Loucy (cell line): ENCODE measurements around the gene SERAC1.
A peak's percentile ranks its signal among the peaks of the same experiment; 100 is the strongest.

Experiments
- H2AFZ ChIP-seq: fragments of 200-600 bp; sonication (generic); 2 replicates; pipeline ENCODE4 v1.6.0; 2016; ENCODE audit warnings: antibody characterized with exemption, mild to moderate bottlenecking, low read length, moderate library complexity
- H3F3A ChIP-seq: fragments of 200-600 bp; 2 replicates; pipeline ENCODE4 v1.6.0; 2016; ENCODE audit warnings: antibody characterized with exemption, low read depth, mild to moderate bottlenecking
- H3K27me3 ChIP-seq: fragments of 200-600 bp; sonication (generic); 2 replicates; pipeline ENCODE4 v1.6.1; 2014; ENCODE audit warnings: low read length, mild to moderate bottlenecking; ENCODE audit not compliant: insufficient read depth, poor library complexity, severe bottlenecking
- H3K36me3 ChIP-seq: fragments of 200-600 bp; sonication (generic); 2 replicates; pipeline ENCODE4 v1.6.1; 2016; ENCODE audit warnings: low read length; ENCODE audit not compliant: insufficient read depth
- H3K4me1 ChIP-seq: fragments of 200-600 bp; sonication (generic); 2 replicates; pipeline ENCODE4 v1.5.1; 2014; ENCODE audit warnings: low read length, mild to moderate bottlenecking; ENCODE audit not compliant: insufficient read depth, poor library complexity, severe bottlenecking
- H3K4me2 ChIP-seq: fragments of 200-600 bp; sonication (generic); 2 replicates; pipeline ENCODE4 v1.6.0; 2014; ENCODE audit warnings: antibody characterized with exemption, low read length, low read depth, mild to moderate bottlenecking; ENCODE audit not compliant: poor library complexity, severe bottlenecking
- H3K4me3 ChIP-seq: fragments of 200-600 bp; sonication (generic); 2 replicates; pipeline ENCODE4 v1.5.1; 2014; ENCODE audit warnings: low read length, mild to moderate bottlenecking, mixed read lengths; ENCODE audit not compliant: poor library complexity, severe bottlenecking
- H3K79me2 ChIP-seq: fragments of 200-600 bp; sonication (generic); 2 replicates; pipeline ENCODE4 v1.6.1; 2014; ENCODE audit warnings: low read length; ENCODE audit not compliant: insufficient read depth
- H3K9ac ChIP-seq: fragments of 200-600 bp; sonication (generic); 2 replicates; pipeline ENCODE4 v1.6.0; 2014; ENCODE audit warnings: mild to moderate bottlenecking, low read depth, low read length, moderate library complexity; ENCODE audit not compliant: poor library complexity, severe bottlenecking
- H3K9me2 ChIP-seq: fragments of 200-600 bp; sonication (generic); replicated peaks from 2 replicates; pipeline ENCODE4 v1.6.1; 2016; ENCODE audit warnings: low read depth, low read length, mixed read lengths
- H3K9me3 ChIP-seq: fragments of 200-600 bp; sonication (generic); 2 replicates; pipeline ENCODE4 v1.6.1; 2014; ENCODE audit warnings: mild to moderate bottlenecking, antibody characterized with exemption, low read length, low read depth; ENCODE audit not compliant: insufficient read depth
- H4K20me1 ChIP-seq: fragments of 200-600 bp; sonication (generic); 2 replicates; pipeline ENCODE4 v1.6.0; 2014; ENCODE audit warnings: antibody characterized with exemption, low read length, mild to moderate bottlenecking; ENCODE audit not compliant: insufficient read depth, poor library complexity, severe bottlenecking
- EZH2phosphoT487 ChIP-seq: fragments of 200-600 bp; IDR thresholded peaks from 2 replicates; pipeline ENCODE4 v1.6.1; 2018; ENCODE audit warnings: antibody characterized with exemption, mild to moderate bottlenecking, moderate library complexity, borderline replicate concordance
- TF ChIP-seq, protein P1 (sequence below): fragments of 200-600 bp; sonication (generic); conservative IDR thresholded peaks from 2 replicates; pipeline ENCODE4 v1.5.1; 2014; ENCODE audit warnings: mild to moderate bottlenecking, antibody characterized with exemption, low read length

SERAC1 gene

GRCh38 chr6:158164579-158165170, 3.4 kb downstream of the SERAC1 start:
- peaks cover 41% of the 10 kb centered on the region for H3K4me1 ChIP-seq
- no peaks in the 10 kb centered on the region for H3K9me2 ChIP-seq
- H3K4me3 ChIP-seq, result no peak overlapping the region
- H4K20me1 ChIP-seq, result no peaks in the 10 kb centered on the region
- H3K36me3 ChIP-seq, result no peaks in the 10 kb centered on the region
- no peak overlapping the region for H2AFZ ChIP-seq
- no peaks in the 10 kb centered on the region for H3K27me3 ChIP-seq
- H3K79me2 ChIP-seq, result peaks cover 43% of the 10 kb centered on the region
- H3F3A ChIP-seq, result no peaks in the 10 kb centered on the region
- TF ChIP-seq, protein P1, sequence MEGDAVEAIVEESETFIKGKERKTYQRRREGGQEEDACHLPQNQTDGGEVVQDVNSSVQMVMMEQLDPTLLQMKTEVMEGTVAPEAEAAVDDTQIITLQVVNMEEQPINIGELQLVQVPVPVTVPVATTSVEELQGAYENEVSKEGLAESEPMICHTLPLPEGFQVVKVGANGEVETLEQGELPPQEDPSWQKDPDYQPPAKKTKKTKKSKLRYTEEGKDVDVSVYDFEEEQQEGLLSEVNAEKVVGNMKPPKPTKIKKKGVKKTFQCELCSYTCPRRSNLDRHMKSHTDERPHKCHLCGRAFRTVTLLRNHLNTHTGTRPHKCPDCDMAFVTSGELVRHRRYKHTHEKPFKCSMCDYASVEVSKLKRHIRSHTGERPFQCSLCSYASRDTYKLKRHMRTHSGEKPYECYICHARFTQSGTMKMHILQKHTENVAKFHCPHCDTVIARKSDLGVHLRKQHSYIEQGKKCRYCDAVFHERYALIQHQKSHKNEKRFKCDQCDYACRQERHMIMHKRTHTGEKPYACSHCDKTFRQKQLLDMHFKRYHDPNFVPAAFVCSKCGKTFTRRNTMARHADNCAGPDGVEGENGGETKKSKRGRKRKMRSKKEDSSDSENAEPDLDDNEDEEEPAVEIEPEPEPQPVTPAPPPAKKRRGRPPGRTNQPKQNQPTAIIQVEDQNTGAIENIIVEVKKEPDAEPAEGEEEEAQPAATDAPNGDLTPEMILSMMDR, result no peak
- no peak for TF ChIP-seq EZH2phosphoT487
- H3K9me3 ChIP-seq, result no peaks in the 10 kb centered on the region
- no peak overlapping the region for H3K9ac ChIP-seq
- H3K4me2 ChIP-seq, result peak overlapping the region; percentile 91

DNA sequence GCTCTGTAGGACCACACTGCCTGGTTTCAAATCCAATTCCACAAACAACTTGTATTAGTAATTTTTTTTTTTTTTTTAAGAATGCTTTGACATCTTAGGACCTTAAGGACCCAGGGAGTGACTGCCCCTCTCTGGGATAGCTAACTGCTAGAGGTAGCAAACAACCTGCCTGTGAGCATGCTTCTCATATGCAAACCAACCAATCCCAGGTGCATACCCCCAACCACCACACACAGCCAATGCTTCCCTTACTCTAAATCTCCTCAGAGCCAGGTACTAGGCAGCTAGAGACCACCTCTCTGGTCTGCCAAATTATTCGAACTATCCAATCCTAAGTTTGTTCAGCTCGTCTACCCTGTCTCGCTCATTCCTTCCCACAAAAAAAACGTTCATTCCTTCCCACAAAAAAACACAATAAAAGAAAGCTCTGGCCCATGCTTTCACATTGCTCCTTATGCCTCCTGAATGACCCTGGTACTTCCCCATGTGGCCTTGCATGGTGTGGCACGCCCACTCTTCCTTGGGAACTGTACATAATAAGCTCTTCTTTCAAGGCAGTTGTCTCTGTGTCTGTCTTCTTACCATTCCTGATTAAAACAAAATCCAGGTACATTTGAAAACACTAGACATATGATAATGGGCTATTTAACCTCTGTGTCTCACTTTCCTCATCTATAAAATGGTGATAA, 6.4 kb downstream of the SERAC1 start:
- no peaks in the 10 kb centered on the region; the same call in 1 of the 2 replicates for H3F3A ChIP-seq
- H3K27me3 ChIP-seq, result no peaks in the 10 kb centered on the region
- no peaks in the 10 kb centered on the region for H3K9me3 ChIP-seq
- H3K4me2 ChIP-seq, result no peak overlapping the region
- H3K9ac ChIP-seq, result no peak overlapping the region
- no peak for TF ChIP-seq EZH2phosphoT487
- TF ChIP-seq, protein P1, result no peak
- no peak overlapping the region for H2AFZ ChIP-seq
- H3K36me3 ChIP-seq, result peaks cover 10% of the 10 kb centered on the region; the same call in 1 of the 2 replicates
- peaks cover 33% of the 10 kb centered on the region for H3K4me1 ChIP-seq
- no peaks in the 10 kb centered on the region for H4K20me1 ChIP-seq
- no peaks in the 10 kb centered on the region for H3K9me2 ChIP-seq
- H3K79me2 ChIP-seq, result peaks cover 33% of the 10 kb centered on the region
- no peak overlapping the region for H3K4me3 ChIP-seq

DNA sequence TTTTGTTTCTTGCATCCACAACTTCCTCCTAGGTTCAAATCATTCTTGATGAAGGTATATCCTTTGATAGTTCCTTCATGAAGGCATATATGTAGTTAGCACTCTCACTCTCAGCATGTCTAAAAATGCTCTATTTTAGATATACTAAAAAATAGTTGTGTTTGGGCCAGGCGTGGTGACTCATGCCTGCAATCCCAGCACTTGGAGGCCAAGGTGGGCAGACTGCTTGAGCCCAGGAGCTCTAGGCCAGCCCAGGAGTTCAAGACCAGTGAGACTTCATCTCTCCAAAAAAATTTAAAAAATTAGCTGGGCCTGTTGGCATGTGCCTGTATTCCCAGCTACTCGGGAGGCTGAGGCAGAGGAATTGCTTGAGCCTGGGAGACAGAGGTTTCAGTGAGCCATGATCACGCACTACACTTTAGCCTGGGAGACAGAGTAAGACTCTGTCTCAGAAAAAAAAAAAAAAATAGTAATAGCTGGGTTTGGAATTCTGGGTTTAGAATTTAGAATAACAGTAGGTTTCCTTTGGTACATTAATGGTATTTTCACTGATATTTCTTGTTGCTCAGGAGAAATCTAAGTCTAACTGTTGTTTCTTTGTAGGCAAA, 7.0 kb downstream of the SERAC1 start:
- Histone ChIP-seq H3K9me2 (no peaks in the 10 kb centered on the region), H2AFZ (no peak overlapping the region), H3K27me3 (no peaks in the 10 kb centered on the region), H3K4me3 (no peak overlapping the region), H3K79me2 (peaks cover 26% of the 10 kb centered on the region), H4K20me1 (no peaks in the 10 kb centered on the region), H3K36me3 (peaks cover 13% of the 10 kb centered on the region; the same call in 1 of the 2 replicates), H3K9ac (no peak overlapping the region), H3K4me2 (no peak overlapping the region), H3F3A (no peaks in the 10 kb centered on the region; the same call in 1 of the 2 replicates), H3K4me1 (peaks cover 27% of the 10 kb centered on the region), H3K9me3 (no peaks in the 10 kb centered on the region)
- TF ChIP-seq EZH2phosphoT487, result no peak
- TF ChIP-seq, protein P1, result no peak
